WTC11 (cell line): ENCODE measurements around the gene MCM3AP.

Experiments used
- TF ChIP-seq, protein P1 (sequence below): sonication (generic); formaldehyde crosslinking; IDR thresholded peaks from 2 replicates; pipeline ENCODE4 v1.8.1; 2022; ENCODE audit warnings: mild to moderate bottlenecking, missing genetic modification reagents, moderate library complexity, borderline replicate concordance
- TF ChIP-seq, protein P2 (sequence below): fragments of 200-600 bp; IDR thresholded peaks from 2 replicates; pipeline ENCODE4 v1.8.0; 2022; ENCODE audit warnings: antibody characterized with exemption

DNA sequence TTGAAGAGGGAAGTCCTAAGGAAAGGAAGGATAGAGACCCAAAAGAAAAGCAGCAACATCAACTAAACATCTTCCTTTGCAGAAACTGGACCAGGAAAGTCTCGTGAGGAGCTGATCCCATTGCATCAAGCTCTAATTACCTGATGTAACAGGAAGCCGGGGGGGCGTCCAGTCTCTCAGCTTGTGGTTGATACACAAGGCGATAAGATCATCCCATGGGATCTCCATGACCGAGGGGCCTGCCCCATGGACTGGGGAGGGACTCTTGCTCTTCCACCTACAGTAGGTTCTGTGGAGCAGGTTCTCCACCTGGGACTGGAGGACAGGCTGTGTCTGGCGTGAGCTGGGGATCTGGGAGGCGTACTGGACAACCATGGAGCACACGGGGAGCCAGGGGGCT, 42.1 kb downstream of the MCM3AP start:
- TF ChIP-seq, protein P1, sequence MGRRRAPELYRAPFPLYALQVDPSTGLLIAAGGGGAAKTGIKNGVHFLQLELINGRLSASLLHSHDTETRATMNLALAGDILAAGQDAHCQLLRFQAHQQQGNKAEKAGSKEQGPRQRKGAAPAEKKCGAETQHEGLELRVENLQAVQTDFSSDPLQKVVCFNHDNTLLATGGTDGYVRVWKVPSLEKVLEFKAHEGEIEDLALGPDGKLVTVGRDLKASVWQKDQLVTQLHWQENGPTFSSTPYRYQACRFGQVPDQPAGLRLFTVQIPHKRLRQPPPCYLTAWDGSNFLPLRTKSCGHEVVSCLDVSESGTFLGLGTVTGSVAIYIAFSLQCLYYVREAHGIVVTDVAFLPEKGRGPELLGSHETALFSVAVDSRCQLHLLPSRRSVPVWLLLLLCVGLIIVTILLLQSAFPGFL (CRISPR knock-in tag) = no peak
- TF ChIP-seq, protein P2, sequence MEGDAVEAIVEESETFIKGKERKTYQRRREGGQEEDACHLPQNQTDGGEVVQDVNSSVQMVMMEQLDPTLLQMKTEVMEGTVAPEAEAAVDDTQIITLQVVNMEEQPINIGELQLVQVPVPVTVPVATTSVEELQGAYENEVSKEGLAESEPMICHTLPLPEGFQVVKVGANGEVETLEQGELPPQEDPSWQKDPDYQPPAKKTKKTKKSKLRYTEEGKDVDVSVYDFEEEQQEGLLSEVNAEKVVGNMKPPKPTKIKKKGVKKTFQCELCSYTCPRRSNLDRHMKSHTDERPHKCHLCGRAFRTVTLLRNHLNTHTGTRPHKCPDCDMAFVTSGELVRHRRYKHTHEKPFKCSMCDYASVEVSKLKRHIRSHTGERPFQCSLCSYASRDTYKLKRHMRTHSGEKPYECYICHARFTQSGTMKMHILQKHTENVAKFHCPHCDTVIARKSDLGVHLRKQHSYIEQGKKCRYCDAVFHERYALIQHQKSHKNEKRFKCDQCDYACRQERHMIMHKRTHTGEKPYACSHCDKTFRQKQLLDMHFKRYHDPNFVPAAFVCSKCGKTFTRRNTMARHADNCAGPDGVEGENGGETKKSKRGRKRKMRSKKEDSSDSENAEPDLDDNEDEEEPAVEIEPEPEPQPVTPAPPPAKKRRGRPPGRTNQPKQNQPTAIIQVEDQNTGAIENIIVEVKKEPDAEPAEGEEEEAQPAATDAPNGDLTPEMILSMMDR = no peak
